Endothelial cell (in vitro differentiated cells): ENCODE results near the gene CD69. TPM values are rescaled to one million over a fixed set of nuclear protein-coding genes. Genes with fewer than 3 reads are reported as not detected.

Experiments used
- DNase-seq: peaks from one replicate; pipeline ENCODE4 v3.0.0; 2021; ENCODE audit warnings: low spot score
- H3K27ac Mint-ChIP-seq: one replicate; pipeline ENCODE4 v1.8.0; 2021; ENCODE audit warnings: mixed read lengths, inconsistent platforms; ENCODE audit not compliant: unreplicated experiment
- H3K27me3 Mint-ChIP-seq: one replicate; pipeline ENCODE4 v1.8.0; 2021; ENCODE audit warnings: mild to moderate bottlenecking, moderate library complexity, mixed read lengths, inconsistent platforms; ENCODE audit not compliant: unreplicated experiment
- H3K36me3 Mint-ChIP-seq: one replicate; pipeline ENCODE4 v1.8.0; 2021; ENCODE audit warnings: mild to moderate bottlenecking, low read depth, mixed read lengths, inconsistent platforms; ENCODE audit not compliant: unreplicated experiment
- H3K4me1 Mint-ChIP-seq: one replicate; pipeline ENCODE4 v1.8.0; 2021; ENCODE audit warnings: mild to moderate bottlenecking, mixed read lengths, inconsistent platforms; ENCODE audit not compliant: unreplicated experiment
- H3K4me3 Mint-ChIP-seq: one replicate; pipeline ENCODE4 v1.8.0; 2021; ENCODE audit warnings: mild to moderate bottlenecking, mixed read lengths, inconsistent platforms; ENCODE audit not compliant: unreplicated experiment
- H3K9me3 Mint-ChIP-seq: one replicate; pipeline ENCODE4 v1.8.0; 2021; ENCODE audit warnings: mixed read lengths, inconsistent platforms; ENCODE audit not compliant: unreplicated experiment
- total RNA-seq: library from RNA; stranded (reverse); fragmentation: NEBNext Ultra II Directional; extraction: Animal tissue kit (Norgen Biotek cat#: 25700); gene quantifications from one replicate; pipeline ENCODE4 v1.2.1, GENCODE V29; 2021; ENCODE audit not compliant: unreplicated experiment
- TF ChIP-seq, protein P1 (sequence below): fragments of 200-600 bp; sonication (generic); IDR thresholded peaks from one replicate; pipeline ENCODE4 v1.5.0; 2021; ENCODE audit warnings: antibody characterized with exemption; ENCODE audit not compliant: unreplicated experiment

The CD69 gene
- total RNA-seq, 1 donor from 2014 or later = 0.69 TPM

DNA sequence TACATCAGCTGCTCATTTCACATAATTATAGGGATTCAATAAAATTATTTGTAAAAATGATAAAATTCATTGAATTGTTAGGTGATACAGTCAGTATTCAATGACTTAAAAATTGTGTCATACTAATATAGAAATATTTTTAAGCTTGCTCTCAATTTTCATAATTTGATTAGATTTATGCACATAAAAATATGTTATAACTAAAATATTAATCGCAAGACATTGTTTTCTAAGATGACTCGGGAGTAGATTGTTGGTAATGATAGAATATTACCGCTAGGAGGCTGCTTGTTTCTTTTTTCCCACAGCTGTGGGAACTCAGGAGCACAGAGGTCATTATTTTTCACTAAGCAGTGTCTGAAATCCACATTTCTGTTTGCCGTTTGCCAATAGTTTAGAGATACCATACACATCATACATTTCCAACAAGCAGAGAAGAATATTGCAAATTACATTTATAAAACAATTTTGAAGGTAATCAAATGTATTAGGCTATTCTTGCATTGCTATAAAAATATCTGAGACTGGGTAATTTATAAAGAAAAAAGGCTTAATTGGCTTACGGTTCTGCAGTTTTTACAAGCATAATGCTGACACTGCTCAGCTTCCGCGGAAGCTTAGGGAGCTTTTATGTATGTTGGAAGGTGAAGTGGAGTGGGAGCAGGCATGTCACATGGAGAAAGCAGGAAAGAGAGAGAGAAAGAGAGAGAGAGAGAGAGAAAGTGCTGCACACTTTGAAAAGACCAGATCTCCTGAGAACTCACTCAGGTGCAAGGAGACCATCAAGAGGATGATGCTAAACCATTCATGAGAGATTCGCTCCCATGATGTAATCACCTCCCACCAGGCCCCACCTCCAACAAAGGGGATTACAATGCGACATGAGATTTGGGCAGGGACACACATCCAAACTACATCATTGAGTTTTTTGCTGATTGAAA lies 9.2 kb downstream of the CD69 start:
- Mint-ChIP-seq H3K4me1 (peaks cover 4% of the 10 kb centered on the region), H3K27ac (no peak overlapping the region), H3K36me3 (no peaks in the 10 kb centered on the region), H3K27me3 (no peaks in the 10 kb centered on the region), H3K4me3 (no peak overlapping the region), H3K9me3 (no peaks in the 10 kb centered on the region)
- DNase-seq = no peak
- TF ChIP-seq, protein P1, sequence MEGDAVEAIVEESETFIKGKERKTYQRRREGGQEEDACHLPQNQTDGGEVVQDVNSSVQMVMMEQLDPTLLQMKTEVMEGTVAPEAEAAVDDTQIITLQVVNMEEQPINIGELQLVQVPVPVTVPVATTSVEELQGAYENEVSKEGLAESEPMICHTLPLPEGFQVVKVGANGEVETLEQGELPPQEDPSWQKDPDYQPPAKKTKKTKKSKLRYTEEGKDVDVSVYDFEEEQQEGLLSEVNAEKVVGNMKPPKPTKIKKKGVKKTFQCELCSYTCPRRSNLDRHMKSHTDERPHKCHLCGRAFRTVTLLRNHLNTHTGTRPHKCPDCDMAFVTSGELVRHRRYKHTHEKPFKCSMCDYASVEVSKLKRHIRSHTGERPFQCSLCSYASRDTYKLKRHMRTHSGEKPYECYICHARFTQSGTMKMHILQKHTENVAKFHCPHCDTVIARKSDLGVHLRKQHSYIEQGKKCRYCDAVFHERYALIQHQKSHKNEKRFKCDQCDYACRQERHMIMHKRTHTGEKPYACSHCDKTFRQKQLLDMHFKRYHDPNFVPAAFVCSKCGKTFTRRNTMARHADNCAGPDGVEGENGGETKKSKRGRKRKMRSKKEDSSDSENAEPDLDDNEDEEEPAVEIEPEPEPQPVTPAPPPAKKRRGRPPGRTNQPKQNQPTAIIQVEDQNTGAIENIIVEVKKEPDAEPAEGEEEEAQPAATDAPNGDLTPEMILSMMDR = no peak

DNA sequence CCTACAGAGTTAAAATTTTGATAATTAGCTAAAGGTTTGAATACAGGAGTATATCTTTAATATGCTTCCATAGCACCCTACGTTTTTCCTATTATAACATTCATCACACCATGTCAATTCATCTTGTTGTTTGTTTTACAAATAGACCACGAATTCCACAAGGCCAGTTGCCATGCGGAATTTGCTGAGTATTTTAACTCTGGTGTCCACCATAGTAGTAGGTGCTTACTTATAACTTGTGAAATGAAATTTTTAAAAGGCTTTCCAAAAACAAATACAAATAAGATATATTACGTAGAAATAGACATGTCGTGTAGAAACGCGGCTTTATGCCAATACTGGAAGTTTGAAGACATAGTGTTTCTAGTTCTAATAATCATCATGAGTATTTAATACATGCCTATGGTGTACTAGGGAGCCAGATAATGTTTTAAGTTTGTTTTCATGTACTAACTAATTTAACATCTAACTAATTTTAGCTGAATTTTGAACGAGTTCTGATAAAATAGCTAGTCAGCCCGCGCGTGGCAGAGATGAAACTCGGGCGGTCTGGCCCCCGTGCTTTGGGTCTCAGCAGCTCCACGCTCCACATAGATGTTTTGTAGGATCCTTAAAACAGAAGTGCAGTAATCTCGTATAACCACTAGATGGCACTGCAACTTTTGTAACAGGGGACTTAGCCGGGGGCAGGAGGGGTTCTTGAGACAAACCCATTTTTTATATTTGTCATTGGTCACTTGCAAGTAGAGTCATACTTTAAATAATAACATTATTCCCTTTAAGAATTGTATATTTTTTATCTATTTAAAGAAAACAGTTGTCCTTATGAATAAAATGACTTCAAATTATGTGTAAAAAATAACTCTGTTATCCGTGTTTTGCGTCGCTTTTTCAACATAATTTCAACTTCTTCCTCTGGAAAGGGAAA lies 10.2 kb downstream of the CD69 start:
- H3K27ac Mint-ChIP-seq = no peak overlapping the region
- TF ChIP-seq, protein P1 = peak; percentile 91
- no peaks in the 10 kb centered on the region for H3K36me3 Mint-ChIP-seq
- H3K4me3 Mint-ChIP-seq = no peak overlapping the region
- H3K9me3 Mint-ChIP-seq = no peaks in the 10 kb centered on the region
- no peaks in the 10 kb centered on the region for H3K27me3 Mint-ChIP-seq
- H3K4me1 Mint-ChIP-seq = peaks cover 4% of the 10 kb centered on the region
- peak; percentile 54 for DNase-seq

DNA sequence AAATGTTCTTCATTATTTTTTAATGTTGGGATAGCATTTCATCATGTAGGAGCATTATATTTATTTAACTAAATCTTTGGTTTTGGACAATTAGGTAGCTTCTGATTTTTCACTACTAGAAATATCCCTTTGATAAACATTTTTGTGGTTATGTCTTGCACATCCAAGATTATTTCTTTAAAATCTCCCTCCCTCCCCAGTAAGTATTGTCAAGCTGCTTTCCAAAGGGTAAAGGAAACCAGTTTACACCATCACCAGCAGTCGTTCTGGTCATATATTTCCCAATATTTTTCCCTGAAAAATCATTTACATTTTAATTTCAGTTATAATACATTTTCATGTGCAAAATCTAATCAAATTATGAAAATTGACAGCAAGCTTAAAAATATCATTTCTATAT lies 11.1 kb downstream of the CD69 start:
- Mint-ChIP-seq H3K4me3 (no peak overlapping the region), H3K9me3 (no peaks in the 10 kb centered on the region), H3K36me3 (no peaks in the 10 kb centered on the region), H3K27me3 (no peaks in the 10 kb centered on the region), H3K27ac (no peak overlapping the region), H3K4me1 (peaks cover 10% of the 10 kb centered on the region)
- TF ChIP-seq, protein P1 = no peak
- no peak for DNase-seq

DNA sequence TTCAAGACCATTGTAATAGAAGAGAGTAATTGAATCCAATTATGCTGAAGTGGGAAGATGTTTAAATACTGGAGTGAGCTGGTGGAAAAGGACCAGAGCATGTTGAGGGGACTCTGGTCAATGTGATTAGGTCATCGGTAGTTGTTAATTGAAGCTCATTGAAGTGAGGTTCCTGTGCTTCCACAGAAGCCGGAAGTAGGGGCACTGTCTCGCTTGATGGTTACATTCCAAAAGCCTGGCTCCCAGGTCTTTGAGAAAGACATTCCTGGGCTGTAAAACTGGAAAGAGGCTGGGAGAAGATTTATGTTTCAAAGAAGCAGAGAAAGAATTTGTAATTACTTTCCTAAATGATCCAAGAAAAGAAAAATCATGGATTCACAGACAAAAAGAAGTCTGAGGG lies 15.5 kb downstream of the CD69 start:
- H3K9me3 Mint-ChIP-seq = no peaks in the 10 kb centered on the region
- H3K27ac Mint-ChIP-seq = no peak overlapping the region
- no peak for DNase-seq
- H3K4me3 Mint-ChIP-seq = no peak overlapping the region
- H3K36me3 Mint-ChIP-seq = no peaks in the 10 kb centered on the region
- H3K4me1 Mint-ChIP-seq = peaks cover 10% of the 10 kb centered on the region
- TF ChIP-seq, protein P1 = no peak
- no peaks in the 10 kb centered on the region for H3K27me3 Mint-ChIP-seq
